Upper lobe of left lung (tissue), 6 donors: ENCODE data around the gene ATF5. TPM values are rescaled to one million over a fixed set of nuclear protein-coding genes. Genes with fewer than 3 reads are reported as not detected.

Source experiments
- ATAC-seq, 2 donors: fragments of 200-7000 bp; cut with Tn5 transposase; one replicate each; pipeline ENCODE4 v1.9.1; 2022; ENCODE audit warnings: mild to moderate bottlenecking in 2 of 2, moderate library complexity in 2 of 2; ENCODE audit not compliant: low FRiP score in 2 of 2
- DNase-seq, 2 donors: peaks; one replicate each; pipeline ENCODE4 v3.0.0-alpha.2; 2019 to 2020
- H3K27ac ChIP-seq, 4 donors: fragments of 200-600 bp; sonication (generic); one replicate each; pipeline ENCODE4 v1.5.1; 2016 to 2019
- H3K27me3 ChIP-seq, 4 donors: fragments of 200-600 bp; sonication (generic); one replicate each; pipeline ENCODE4 v1.5.1; 2017 to 2019
- H3K36me3 ChIP-seq, 4 donors: fragments of 200-600 bp; sonication (generic); one replicate each; pipeline ENCODE4 v1.5.1; 2016 to 2019
- H3K4me1 ChIP-seq, 4 donors: fragments of 200-600 bp; sonication (generic); one replicate each; pipeline ENCODE4 v1.5.1; 2018 to 2019
- H3K4me3 ChIP-seq, 4 donors: fragments of 200-600 bp; sonication (generic); one replicate each; pipeline ENCODE4 v1.5.1; 2017 to 2019; ENCODE audit warnings: mild to moderate bottlenecking in 2 of 4, moderate library complexity in 1 of 4
- H3K9me3 ChIP-seq, 4 donors: fragments of 200-600 bp; sonication (generic); one replicate each; pipeline ENCODE4 v1.5.1; 2018 to 2019
- CTCF ChIP-seq, 6 experiments: fragments of 450-650 bp in 4 of 6; fragments of 200-600 bp in 2 of 6; sonication (generic) in 2 of 6; IDR thresholded peaks; one replicate each; pipeline ENCODE4 v1.5.1; 2016 to 2019; ENCODE audit warnings: antibody characterized with exemption in 6 of 6
- EP300 ChIP-seq, 4 donors: sonication (generic); formaldehyde crosslinking; IDR thresholded peaks; one replicate each; pipeline ENCODE4 v1.5.1; 2017; ENCODE audit warnings: antibody characterized with exemption in 4 of 4, control low read depth in 2 of 4
- POLR2A ChIP-seq, 4 donors: fragments of 450-650 bp; IDR thresholded peaks; one replicate each; pipeline ENCODE4 v1.5.1; 2016 to 2017; ENCODE audit warnings: antibody characterized with exemption in 4 of 4, mild to moderate bottlenecking in 2 of 4
- POLR2AphosphoS5 ChIP-seq, 2 donors: sonication (generic); formaldehyde crosslinking; IDR thresholded peaks; one replicate each; pipeline ENCODE4 v1.5.1; 2017; ENCODE audit warnings: antibody characterized with exemption in 2 of 2
- WGBS, 2 donors: methylation state at CpG; one replicate each; pipeline ENCODE4 v1.1.5; 2017 to 2018; 5-methylcytosine and 5-hydroxymethylcytosine counted together
- total RNA-seq, 6 donors: library from RNA; depleted of rRNA in 4 of 6; stranded (reverse); fragments of >200 nt in 4 of 6; gene quantifications; one replicate each; pipeline versions ENCODE4 v1.1.0 to v1.2.1, GENCODE V29; 2016 to 2021
- donor health status: DM: no; HTN: no; CAD: no; lungs with moderate emphysema.
- donor health status: DM: no; HTN: yes; CAD: no; lungs with severe emphysema.

The ATF5 gene
- total RNA-seq, 6 donors from 2014 or later: 10.0 to 25.8 (median 15.3) TPM

GRCh38 chr19:49911381-49912145, 17.4 kb upstream of the ATF5 start:
- Histone ChIP-seq H3K4me1 (peaks cover 5 to 18% (median 8%) of the 10 kb centered on the region in 4 donors), H3K4me3 (no peak overlapping the region), H3K9me3 (no peaks in the 10 kb centered on the region), H3K27me3 (no peaks in the 10 kb centered on the region), H3K36me3 (peaks cover 0 to 67% (median 41%) of the 10 kb centered on the region in 4 donors), H3K27ac (peak overlapping the region in 1 of 4 donors; percentile 54)
- TF ChIP-seq EP300 (IDR thresholded peaks at IDR 0.05): no peak
- no peak for TF ChIP-seq CTCF (IDR thresholded peaks at IDR 0.05)
- no peak for TF ChIP-seq POLR2AphosphoS5 (IDR thresholded peaks at IDR 0.05)
- TF ChIP-seq POLR2A (IDR thresholded peaks at IDR 0.05): no peak
- 60% methylated on average over 5 to 9 of the region's 9 CpGs for WGBS, 2 donors
- ATAC-seq (peak in 1 of 2 donors; percentile 25), DNase-seq (no peak)

GRCh38 chr19:49912965-49913685, 15.9 kb upstream of the ATF5 start:
- Histone ChIP-seq H3K9me3 (no peaks in the 10 kb centered on the region), H3K27me3 (no peaks in the 10 kb centered on the region), H3K27ac (peak overlapping the region in 1 of 4 donors; percentile 15), H3K4me1 (peaks cover 5 to 24% (median 8%) of the 10 kb centered on the region in 4 donors), H3K36me3 (peaks cover 0 to 58% (median 35%) of the 10 kb centered on the region in 4 donors), H3K4me3 (no peak overlapping the region)
- DNase-seq: peak in 1 of 2 donors; percentile 69
- TF ChIP-seq POLR2AphosphoS5 (IDR thresholded peaks at IDR 0.05): no peak
- no peak for TF ChIP-seq POLR2A (IDR thresholded peaks at IDR 0.05)
- TF ChIP-seq CTCF (IDR thresholded peaks at IDR 0.05): peak in 1 of 6 experiments; percentile 10
- 68 to 76% methylated on average over 14 to 21 of the region's 21 CpGs for WGBS, 2 donors
- ATAC-seq: no peak

GRCh38 chr19:49913720-49914119, 15.3 kb upstream of the ATF5 start:
- DNase-seq (no peak), ATAC-seq (no peak)
- 88 to 90% methylated on average over 10 of the region's 10 CpGs for WGBS, 2 donors
- Histone ChIP-seq H3K27me3 (no peaks in the 10 kb centered on the region), H3K9me3 (no peaks in the 10 kb centered on the region), H3K27ac (no peak overlapping the region), H3K4me1 (peaks cover 5 to 24% (median 8%) of the 10 kb centered on the region in 4 donors), H3K4me3 (no peak overlapping the region), H3K36me3 (peaks cover 0 to 56% (median 29%) of the 10 kb centered on the region in 4 donors)
- TF ChIP-seq POLR2A (IDR thresholded peaks at IDR 0.05): no peak
- no peak for TF ChIP-seq POLR2AphosphoS5 (IDR thresholded peaks at IDR 0.05)
- TF ChIP-seq EP300 (IDR thresholded peaks at IDR 0.05): no peak
- no peak for TF ChIP-seq CTCF (IDR thresholded peaks at IDR 0.05)

GRCh38 chr19:49915271-49915670, 13.7 kb upstream of the ATF5 start:
- no peaks in the 10 kb centered on the region for H3K9me3 ChIP-seq
- WGBS, 2 donors: 93 to 99% methylated on average over 6 of the region's 6 CpGs
- DNase-seq (no peak), ATAC-seq (no peak)
- H3K4me3 ChIP-seq: no peak overlapping the region
- TF ChIP-seq CTCF (IDR thresholded peaks at IDR 0.05) (peak in 1 of 6 experiments; percentile 12), EP300 (IDR thresholded peaks at IDR 0.05) (no peak)
- peaks cover 5 to 24% (median 8%) of the 10 kb centered on the region in 4 donors for H3K4me1 ChIP-seq
- no peaks in the 10 kb centered on the region for H3K27me3 ChIP-seq
- H3K27ac ChIP-seq: no peak overlapping the region
- peaks cover 0 to 52% (median 21%) of the 10 kb centered on the region in 4 donors for H3K36me3 ChIP-seq
